ENCODE results near the gene NECAP2.

GRCh38 chr1:16434501-16434900, 6.0 kb upstream of the NECAP2 start:
- TF ChIP-seq, protein P1, sequence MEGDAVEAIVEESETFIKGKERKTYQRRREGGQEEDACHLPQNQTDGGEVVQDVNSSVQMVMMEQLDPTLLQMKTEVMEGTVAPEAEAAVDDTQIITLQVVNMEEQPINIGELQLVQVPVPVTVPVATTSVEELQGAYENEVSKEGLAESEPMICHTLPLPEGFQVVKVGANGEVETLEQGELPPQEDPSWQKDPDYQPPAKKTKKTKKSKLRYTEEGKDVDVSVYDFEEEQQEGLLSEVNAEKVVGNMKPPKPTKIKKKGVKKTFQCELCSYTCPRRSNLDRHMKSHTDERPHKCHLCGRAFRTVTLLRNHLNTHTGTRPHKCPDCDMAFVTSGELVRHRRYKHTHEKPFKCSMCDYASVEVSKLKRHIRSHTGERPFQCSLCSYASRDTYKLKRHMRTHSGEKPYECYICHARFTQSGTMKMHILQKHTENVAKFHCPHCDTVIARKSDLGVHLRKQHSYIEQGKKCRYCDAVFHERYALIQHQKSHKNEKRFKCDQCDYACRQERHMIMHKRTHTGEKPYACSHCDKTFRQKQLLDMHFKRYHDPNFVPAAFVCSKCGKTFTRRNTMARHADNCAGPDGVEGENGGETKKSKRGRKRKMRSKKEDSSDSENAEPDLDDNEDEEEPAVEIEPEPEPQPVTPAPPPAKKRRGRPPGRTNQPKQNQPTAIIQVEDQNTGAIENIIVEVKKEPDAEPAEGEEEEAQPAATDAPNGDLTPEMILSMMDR (IDR thresholded peaks at IDR 0.05; ENCODE audit: low read length), result no peak
- TF ChIP-seq EZH2 (optimal IDR thresholded peaks at IDR 0.05; ENCODE audit: low read depth, low read length), result no peak
